Measurements from ENCODE around the gene ALG14. TPM values are rescaled to one million over a fixed set of nuclear protein-coding genes. Genes with fewer than 3 reads are reported as not detected.

ALG14 gene
- total RNA-seq, 3 donors from 2014 or later: 5.9 to 16.8 (median 11.4) TPM

GRCh38 chr1:94962409-94963265 lies 110.1 kb downstream of the ALG14 start:
- no peaks in the 10 kb centered on the region for H3K9me3 ChIP-seq
- no peaks in the 10 kb centered on the region for H3K36me3 ChIP-seq (ENCODE audit: low read depth)
- intact Hi-C loops (cut with DNase I, micrococcal nuclease): no loop called here
- no peak for TF ChIP-seq CTCF (IDR thresholded peaks at IDR 0.05)
- no peak overlapping the region for H3K4me3 ChIP-seq
- DNase-seq (peak in 2 of 3 donors; percentile 44 to 68), ATAC-seq (peak; percentile 91)
- H3K4me1 ChIP-seq (ENCODE audit: low read depth): peaks cover 7% of the 10 kb centered on the region

GRCh38 chr1:94961988-94962387 lies 110.8 kb downstream of the ALG14 start:
- H3K9me3 ChIP-seq: no peaks in the 10 kb centered on the region
- no peak for TF ChIP-seq CTCF (IDR thresholded peaks at IDR 0.05)
- intact Hi-C loops (cut with DNase I, micrococcal nuclease): no loop called here
- DNase-seq (no peak), ATAC-seq (no peak)
- peaks cover 7% of the 10 kb centered on the region for H3K4me1 ChIP-seq (ENCODE audit: low read depth)
- no peak overlapping the region for H3K4me3 ChIP-seq
- H3K36me3 ChIP-seq (ENCODE audit: low read depth): no peaks in the 10 kb centered on the region

- Histone ChIP-seq H3K4me1 (ENCODE audit: low read depth) (peaks cover 7% of the 10 kb centered on the region), H3K9me3 (no peaks in the 10 kb centered on the region), H3K4me3 (no peak overlapping the region), H3K36me3 (ENCODE audit: low read depth) (no peaks in the 10 kb centered on the region)
- ATAC-seq: peak; percentile 67
- intact Hi-C loops (cut with DNase I, micrococcal nuclease): no loop called here
- TF ChIP-seq CTCF (IDR thresholded peaks at IDR 0.05): no peak
- DNase-seq: no peak
Measured at GRCh38 chr1:94961582-94961981, 111.2 kb downstream of the ALG14 start.

DNA sequence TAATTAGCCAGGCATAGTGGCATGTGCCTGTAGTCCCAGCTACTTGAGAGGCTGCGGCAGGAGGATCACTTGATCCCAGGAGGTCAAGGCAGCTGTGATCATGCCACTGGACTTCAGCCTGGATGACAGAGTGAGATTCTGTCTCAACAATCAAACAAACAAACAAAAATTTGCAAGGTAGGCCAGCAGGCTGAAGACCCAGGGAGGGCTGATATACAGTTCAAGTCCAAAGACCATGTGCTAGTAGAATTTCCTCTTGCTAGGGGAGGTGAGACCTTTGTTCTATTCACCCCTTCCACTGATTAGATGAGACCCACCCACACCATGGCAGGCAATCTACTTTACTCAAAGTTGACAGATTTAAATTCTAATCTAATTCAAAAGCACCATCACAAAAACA lies 114.7 kb downstream of the ALG14 start:
- H3K4me3 ChIP-seq: no peak overlapping the region
- no peaks in the 10 kb centered on the region for H3K36me3 ChIP-seq (ENCODE audit: low read depth)
- no peaks in the 10 kb centered on the region for H3K9me3 ChIP-seq
- no peak for TF ChIP-seq CTCF (IDR thresholded peaks at IDR 0.05)
- no peak for ATAC-seq
- DNase-seq: no peak
- intact Hi-C loops (cut with DNase I, micrococcal nuclease): no loop called here
- peaks cover 7% of the 10 kb centered on the region for H3K4me1 ChIP-seq (ENCODE audit: low read depth)

DNA sequence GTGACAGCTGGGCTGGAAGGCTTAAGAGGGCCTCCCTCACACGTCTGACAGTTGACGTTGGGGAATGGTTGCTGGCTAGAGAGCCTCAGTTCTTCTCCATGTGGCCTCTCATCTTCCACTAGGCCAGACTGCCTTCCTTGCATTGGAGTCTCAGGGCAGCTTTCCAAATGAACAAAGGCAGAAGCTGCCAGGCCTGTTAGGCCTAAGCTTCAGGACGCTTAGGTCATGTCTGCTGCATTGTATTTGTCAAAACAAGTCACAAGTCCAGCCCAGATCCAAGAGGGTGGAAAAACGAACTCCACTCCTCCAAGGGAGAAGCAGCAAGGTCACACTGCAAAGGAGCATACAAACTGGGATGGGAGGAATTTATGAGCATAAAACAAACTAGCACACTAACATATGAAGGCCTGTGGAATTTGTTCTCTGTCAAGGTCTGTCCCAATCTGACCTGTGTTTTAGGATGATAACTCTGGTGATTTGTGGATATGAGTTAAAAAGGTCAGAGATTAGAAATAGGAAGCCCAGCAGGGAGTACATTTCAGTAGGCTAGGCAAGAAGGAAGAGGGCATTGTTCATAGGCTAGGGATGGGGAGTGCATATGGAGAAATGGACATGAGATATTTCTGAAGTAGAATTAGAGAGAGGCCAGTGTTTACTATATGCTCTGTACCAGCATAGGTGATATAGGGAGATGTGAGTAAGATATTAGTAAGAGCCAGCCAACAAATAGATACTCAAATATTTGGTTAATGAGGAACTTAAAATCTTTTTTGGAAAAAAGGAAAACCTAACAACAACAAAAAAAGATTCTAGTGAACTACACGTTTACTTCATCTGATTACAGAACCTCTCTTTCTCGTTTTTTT lies 116.8 kb downstream of the ALG14 start:
- DNase-seq (peak in 1 of 3 donors; percentile 43), ATAC-seq (peak; percentile 58)
- Histone ChIP-seq H3K36me3 (ENCODE audit: low read depth) (no peaks in the 10 kb centered on the region), H3K4me1 (ENCODE audit: low read depth) (no peaks in the 10 kb centered on the region), H3K9me3 (no peaks in the 10 kb centered on the region), H3K4me3 (no peak overlapping the region)
- no peak for TF ChIP-seq CTCF (IDR thresholded peaks at IDR 0.05)
- intact Hi-C loops (cut with DNase I, micrococcal nuclease): no loop called here

All from mucosa of descending colon (tissue), 3 donors.